MM.1S (cell line): ENCODE data around the gene LGALS3.

Experiments
- CTCF ChIP-seq: fragments of 300-600 bp; sonication (generic); IDR thresholded peaks from 2 replicates; pipeline ENCODE4 v1.5.1; 2016; ENCODE audit warnings: antibody characterized with exemption, low read length, mixed read lengths
- EZH2 ChIP-seq: fragments of 300-600 bp; sonication (generic); optimal IDR thresholded peaks from 2 replicates; pipeline ENCODE3; 2017; ENCODE audit warnings: low read depth, mild to moderate bottlenecking, antibody characterized with exemption, low read length, mixed read lengths
- EZH2phosphoT487 ChIP-seq: fragments of 300-600 bp; sonication (generic); IDR thresholded peaks from 2 replicates; pipeline ENCODE4 v1.6.1; 2018; ENCODE audit warnings: antibody characterized with exemption, low read length

DNA sequence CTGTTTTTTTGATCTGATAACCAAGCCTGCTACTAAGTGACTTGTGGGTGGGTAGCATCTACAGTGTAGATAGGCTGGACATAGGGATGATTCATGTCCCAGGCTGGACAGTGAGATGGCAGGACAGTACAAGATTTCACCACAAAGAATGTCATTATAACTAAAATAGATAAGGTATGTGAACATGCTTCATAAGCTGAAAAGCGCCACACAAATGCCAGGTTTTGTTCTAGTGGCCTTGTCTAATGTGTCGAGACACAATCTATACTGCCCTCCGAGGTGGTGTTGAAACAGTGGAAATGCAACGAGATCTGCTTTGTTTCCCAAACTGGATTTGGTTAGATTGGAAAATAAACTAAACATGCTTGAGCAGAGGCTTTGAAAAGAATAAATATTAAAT is 4.4 kb downstream of the LGALS3 start:
- TF ChIP-seq CTCF (no peak), EZH2 (no peak), EZH2phosphoT487 (no peak)
